HG03064 (cell line): ENCODE data around the gene SP5.
"Not testable (repeated sequence)": the region's sequence is repeated elsewhere in the genome, so short reads cannot be mapped to it uniquely, and the experiment has no call there.

ENCODE experiments used
- ATAC-seq: cut with Tn5 transposase; IDR thresholded peaks from one replicate; pipeline ENCODE4 v1.9.1; 2021; ENCODE audit warnings: low read depth; ENCODE audit not compliant: unreplicated experiment

Gene SP5

GRCh38 chr2:170715062-170715931 lies at the start of gene SP5:
Gene SP5 (plus strand): TSS chr2:170715337. CDS start chr2:170715513, 176 bp downstream.
- ATAC-seq, result no peak

- ATAC-seq, result no peak
These were observed 49.4 kb upstream of the SP5 start for GRCh38 chr2:170665743-170666142.

GRCh38 chr2:170669909-170670308 lies 45.2 kb upstream of the SP5 start:
- ATAC-seq, result no peak

GRCh38 chr2:170670651-170671050 lies 44.5 kb upstream of the SP5 start:
- ATAC-seq, result no peak

GRCh38 chr2:170671079-170671478 lies 44.1 kb upstream of the SP5 start:
- no peak for ATAC-seq

- ATAC-seq, result not testable (repeated sequence)
These were observed 40.9 kb upstream of the SP5 start for GRCh38 chr2:170674282-170674681.

- ATAC-seq, result no peak
These were observed 39.4 kb upstream of the SP5 start for GRCh38 chr2:170675701-170676100.

- ATAC-seq, result no peak
These were observed 35.5 kb upstream of the SP5 start for GRCh38 chr2:170679607-170680079.

- no peak for ATAC-seq
These were observed 34.8 kb upstream of the SP5 start for GRCh38 chr2:170680172-170680941.

- ATAC-seq, result no peak
These were observed 33.8 kb upstream of the SP5 start for GRCh38 chr2:170681311-170681710.

GRCh38 chr2:170685591-170685990 lies 29.5 kb upstream of the SP5 start:
- ATAC-seq, result no peak

GRCh38 chr2:170689481-170689880 lies 25.7 kb upstream of the SP5 start:
- no peak for ATAC-seq

GRCh38 chr2:170690640-170691039 lies 24.5 kb upstream of the SP5 start:
- no peak for ATAC-seq

GRCh38 chr2:170694316-170694715 lies 20.8 kb upstream of the SP5 start:
- no peak for ATAC-seq

GRCh38 chr2:170695521-170696410 lies 19.4 kb upstream of the SP5 start:
- ATAC-seq, result no peak

- no peak for ATAC-seq
These were observed 18.2 kb upstream of the SP5 start for GRCh38 chr2:170696948-170697347.

- ATAC-seq, result no peak
These were observed 14.1 kb upstream of the SP5 start for GRCh38 chr2:170701011-170701410.

GRCh38 chr2:170703776-170704476 lies 11.2 kb upstream of the SP5 start:
- no peak for ATAC-seq

- ATAC-seq, result no peak
These were observed 7.0 kb upstream of the SP5 start for GRCh38 chr2:170707821-170708795.
